ENCODE results near the gene BCL2. TPM values are rescaled to one million over a fixed set of nuclear protein-coding genes. Genes with fewer than 3 reads are reported as not detected.
A peak's percentile ranks its signal among the peaks of the same experiment; 100 is the strongest.

BCL2 gene
- total RNA-seq, 1 donor from 2014 or later: 2.4 TPM

DNA sequence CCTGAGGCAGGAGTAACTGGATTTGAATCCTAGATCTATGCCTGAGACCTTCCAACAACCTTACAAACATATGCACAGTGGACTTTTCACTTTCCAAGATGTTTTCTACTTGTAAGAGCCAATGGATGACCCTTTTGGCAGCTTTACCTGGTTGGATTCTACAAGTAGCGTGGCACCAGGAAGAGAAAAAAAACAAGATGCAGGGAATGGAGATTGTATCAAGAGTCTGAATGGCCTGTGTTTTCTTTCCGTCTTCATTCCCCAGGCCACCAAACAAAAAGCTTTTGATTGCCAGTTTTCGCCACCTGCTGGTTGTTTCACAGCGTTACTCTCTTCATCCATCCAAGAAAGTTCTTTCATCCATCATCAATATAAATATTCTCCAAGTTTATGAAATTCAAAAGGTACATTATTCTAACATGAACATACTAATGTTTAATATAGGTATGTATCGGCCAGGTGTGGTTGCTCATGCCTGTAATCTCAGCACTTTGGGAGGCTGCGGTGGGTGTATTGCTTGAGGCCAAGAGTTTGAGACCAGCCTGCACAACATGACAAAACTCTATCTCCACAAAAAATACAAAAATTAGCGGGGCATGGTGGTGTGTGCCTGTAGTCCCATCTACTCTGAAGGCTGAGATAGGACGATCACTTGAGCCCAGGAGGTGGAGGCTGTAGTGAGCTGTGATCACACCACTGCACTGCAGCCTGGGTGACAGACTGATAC, 3.5 kb upstream of the BCL2 start:
- peaks cover 1% of the 10 kb centered on the region for H3K27me3 ChIP-seq (ENCODE audit: control insufficient read depth, insufficient read depth, low read length)
- TF ChIP-seq, protein P1, sequence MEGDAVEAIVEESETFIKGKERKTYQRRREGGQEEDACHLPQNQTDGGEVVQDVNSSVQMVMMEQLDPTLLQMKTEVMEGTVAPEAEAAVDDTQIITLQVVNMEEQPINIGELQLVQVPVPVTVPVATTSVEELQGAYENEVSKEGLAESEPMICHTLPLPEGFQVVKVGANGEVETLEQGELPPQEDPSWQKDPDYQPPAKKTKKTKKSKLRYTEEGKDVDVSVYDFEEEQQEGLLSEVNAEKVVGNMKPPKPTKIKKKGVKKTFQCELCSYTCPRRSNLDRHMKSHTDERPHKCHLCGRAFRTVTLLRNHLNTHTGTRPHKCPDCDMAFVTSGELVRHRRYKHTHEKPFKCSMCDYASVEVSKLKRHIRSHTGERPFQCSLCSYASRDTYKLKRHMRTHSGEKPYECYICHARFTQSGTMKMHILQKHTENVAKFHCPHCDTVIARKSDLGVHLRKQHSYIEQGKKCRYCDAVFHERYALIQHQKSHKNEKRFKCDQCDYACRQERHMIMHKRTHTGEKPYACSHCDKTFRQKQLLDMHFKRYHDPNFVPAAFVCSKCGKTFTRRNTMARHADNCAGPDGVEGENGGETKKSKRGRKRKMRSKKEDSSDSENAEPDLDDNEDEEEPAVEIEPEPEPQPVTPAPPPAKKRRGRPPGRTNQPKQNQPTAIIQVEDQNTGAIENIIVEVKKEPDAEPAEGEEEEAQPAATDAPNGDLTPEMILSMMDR (IDR thresholded peaks at IDR 0.05; ENCODE audit: insufficient read depth, low read length, severe bottlenecking): peak; percentile 64
- H3K36me3 ChIP-seq (ENCODE audit: control insufficient read depth, insufficient read depth, low read length): no peaks in the 10 kb centered on the region
- peak; percentile 58 for DNase-seq (ENCODE audit: low read depth)
- peak; percentile 43 for FAIRE-seq
- H3K4me3 ChIP-seq (ENCODE audit: low read depth, low read length): no peak overlapping the region

DNA sequence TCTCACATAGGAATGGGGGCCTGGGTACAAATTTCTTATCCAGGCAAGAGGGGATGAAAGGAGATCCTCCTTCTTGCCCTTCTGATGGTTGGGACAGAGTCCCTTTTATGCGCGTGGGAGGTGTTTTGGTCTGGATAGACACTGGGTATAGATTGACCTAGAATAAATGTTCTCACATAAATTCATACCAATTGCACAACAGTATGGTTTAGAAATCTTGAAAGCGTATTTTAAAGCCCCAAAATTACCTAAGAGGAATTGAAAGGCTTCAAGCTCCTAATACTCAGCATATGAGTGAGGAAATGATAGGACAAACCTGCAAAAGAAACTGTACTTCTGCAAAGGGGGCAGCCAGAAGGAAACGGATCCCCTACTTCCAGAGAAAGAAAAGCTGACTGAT, 2.6 kb upstream of the BCL2 start:
- Histone ChIP-seq H3K36me3 (ENCODE audit: control insufficient read depth, insufficient read depth, low read length) (no peaks in the 10 kb centered on the region), H3K27me3 (ENCODE audit: control insufficient read depth, insufficient read depth, low read length) (peaks cover 1% of the 10 kb centered on the region), H3K4me3 (ENCODE audit: low read depth, low read length) (no peak overlapping the region)
- DNase-seq (ENCODE audit: low read depth) (no peak), FAIRE-seq (no peak)
- TF ChIP-seq, protein P1 (IDR thresholded peaks at IDR 0.05; ENCODE audit: insufficient read depth, low read length, severe bottlenecking): no peak

DNA sequence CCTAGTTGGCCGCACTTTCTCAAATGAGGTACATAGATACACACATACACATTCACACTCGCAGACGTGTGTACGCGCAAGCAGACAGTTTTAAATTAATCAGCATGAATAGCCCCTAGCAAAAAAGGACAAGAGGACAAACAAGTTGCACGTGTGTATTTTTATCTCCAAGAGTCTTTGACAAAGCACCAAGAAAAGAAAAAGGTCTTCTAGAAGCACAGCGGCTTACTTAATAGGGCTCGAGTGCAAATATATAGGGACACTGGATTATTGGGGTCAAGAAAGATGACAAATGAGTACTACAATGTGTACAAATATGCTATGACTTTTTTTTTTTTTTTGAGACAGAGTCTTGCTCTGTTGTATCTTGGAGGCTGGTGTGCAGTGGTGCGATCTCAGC, 1.7 kb upstream of the BCL2 start:
- Histone ChIP-seq H3K4me3 (ENCODE audit: low read depth, low read length) (no peak overlapping the region), H3K36me3 (ENCODE audit: control insufficient read depth, insufficient read depth, low read length) (no peaks in the 10 kb centered on the region), H3K27me3 (ENCODE audit: control insufficient read depth, insufficient read depth, low read length) (peaks cover 1% of the 10 kb centered on the region)
- no peak for DNase-seq (ENCODE audit: low read depth)
- FAIRE-seq: no peak
- TF ChIP-seq, protein P1 (IDR thresholded peaks at IDR 0.05; ENCODE audit: insufficient read depth, low read length, severe bottlenecking): no peak

DNA sequence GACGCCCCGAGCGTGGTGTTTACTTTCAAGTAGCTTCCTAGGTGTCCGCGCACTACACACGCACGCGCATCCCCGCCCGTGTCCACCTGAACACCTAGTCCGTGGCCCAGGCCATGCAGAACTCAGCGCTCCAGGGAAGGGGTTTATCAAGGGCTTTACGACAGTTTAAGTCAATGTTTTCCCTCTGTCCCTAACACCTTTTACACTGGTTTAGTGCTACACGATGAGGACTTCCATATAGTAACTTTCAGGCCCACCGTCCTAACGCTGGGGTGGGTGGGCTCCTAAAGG, 1.4 kb upstream of the BCL2 start:
- FAIRE-seq: no peak
- DNase-seq (ENCODE audit: low read depth): peak; percentile 12
- H3K4me3 ChIP-seq (ENCODE audit: low read depth, low read length): peak overlapping the region; percentile 64
- H3K27me3 ChIP-seq (ENCODE audit: control insufficient read depth, insufficient read depth, low read length): peaks cover 1% of the 10 kb centered on the region
- H3K36me3 ChIP-seq (ENCODE audit: control insufficient read depth, insufficient read depth, low read length): no peaks in the 10 kb centered on the region
- TF ChIP-seq, protein P1 (IDR thresholded peaks at IDR 0.05; ENCODE audit: insufficient read depth, low read length, severe bottlenecking): no peak

DNA sequence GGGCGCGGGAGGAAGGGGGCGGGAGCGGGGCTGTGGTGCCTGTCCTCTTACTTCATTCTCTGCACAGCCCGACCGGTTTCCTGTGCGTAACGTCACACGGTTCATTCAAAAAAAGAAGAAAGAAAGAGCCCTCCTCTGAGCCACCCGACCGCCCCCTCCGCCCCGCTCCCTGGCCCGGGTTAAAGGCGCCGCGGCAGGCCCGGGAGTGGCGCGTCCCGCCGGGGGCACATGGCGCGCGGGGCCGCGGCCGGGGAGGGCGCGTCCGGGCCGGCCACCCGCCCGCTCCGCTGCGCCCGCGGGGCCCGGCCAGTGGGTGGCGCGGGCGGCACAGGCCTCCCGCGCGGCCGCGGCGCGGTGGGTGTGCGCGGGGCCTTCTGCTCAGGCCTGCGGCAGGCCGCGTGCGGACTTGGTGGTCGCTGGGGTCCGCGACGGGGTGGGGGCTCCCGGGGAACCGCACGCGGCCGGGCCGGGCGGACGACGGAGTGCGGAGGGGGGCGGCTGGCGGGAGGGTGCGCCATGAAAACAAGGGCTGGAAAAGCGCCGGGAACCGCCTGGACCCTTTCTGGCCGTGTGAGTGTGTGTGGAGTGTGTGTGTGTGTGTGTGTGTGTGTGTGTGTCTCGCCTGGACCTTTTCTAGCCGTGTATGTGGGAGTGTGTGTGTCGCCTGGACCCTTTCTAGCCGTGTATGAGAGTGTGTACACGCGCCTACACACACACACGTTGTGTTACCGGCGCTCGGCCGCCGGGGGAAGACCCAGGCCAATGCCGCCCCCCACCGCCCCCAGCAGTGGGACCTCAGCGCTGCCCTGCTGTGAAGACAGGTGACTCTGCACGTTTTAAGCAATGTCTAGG, 780 bp upstream of the BCL2 start:
- H3K36me3 ChIP-seq (ENCODE audit: control insufficient read depth, insufficient read depth, low read length): no peaks in the 10 kb centered on the region
- peaks cover 1% of the 10 kb centered on the region for H3K27me3 ChIP-seq (ENCODE audit: control insufficient read depth, insufficient read depth, low read length)
- DNase-seq (ENCODE audit: low read depth) (peak; percentile 54), FAIRE-seq (no peak)
- H3K4me3 ChIP-seq (ENCODE audit: low read depth, low read length): peak overlapping the region; percentile 64
- TF ChIP-seq, protein P1 (IDR thresholded peaks at IDR 0.05; ENCODE audit: insufficient read depth, low read length, severe bottlenecking): no peak

Data from bronchial epithelial cell (primary cell).